H1 (cell line): Measurements from ENCODE around the gene CAPN13. TPM values are rescaled to one million over a fixed set of nuclear protein-coding genes. Genes with fewer than 3 reads are reported as not detected.

ENCODE experiments used
- BCL11A ChIP-seq, 2 experiments: IDR thresholded peaks; one replicate each; pipeline ENCODE4 v1.6.1; 2011; ENCODE audit warnings: low read depth in 2 of 2, low read length in 2 of 2, mild to moderate bottlenecking in 2 of 2
- BRCA1 ChIP-seq: IDR thresholded peaks from 2 replicates; pipeline ENCODE4 v1.6.1; 2012; ENCODE audit warnings: low read depth, low read length, improper control_type of control experiment
- CHD2 ChIP-seq: IDR thresholded peaks from 2 replicates; pipeline ENCODE4 v1.6.1; 2012; ENCODE audit warnings: low read length, improper control_type of control experiment
- CHD7 ChIP-seq: fragments of 300-600 bp; sonication (generic); IDR thresholded peaks from 2 replicates; pipeline ENCODE4 v1.7.1; 2012; ENCODE audit warnings: low read length, moderate library complexity, mild to moderate bottlenecking, inconsistent platforms; ENCODE audit not compliant: insufficient replicate concordance
- E2F6 ChIP-seq: IDR thresholded peaks from 2 replicates; pipeline ENCODE4 v1.6.1; 2012; ENCODE audit warnings: inconsistent platforms
- FOSL1 ChIP-seq: IDR thresholded peaks from 2 replicates; pipeline ENCODE4 v1.6.1; 2011; ENCODE audit warnings: mild to moderate bottlenecking, low read depth, low read length, moderate library complexity; ENCODE audit not compliant: insufficient read depth
- HDAC2 ChIP-seq, 2 experiments: fragments of 300-600 bp in 1 of 2; sonication (generic) in 1 of 2; IDR thresholded peaks; 2 replicates each; pipeline ENCODE4 v1.6.1; 2011 to 2012; ENCODE audit warnings: low read depth in 2 of 2, low read length in 2 of 2, mild to moderate bottlenecking in 2 of 2, moderate library complexity in 2 of 2, borderline replicate concordance in 1 of 2, inconsistent platforms in 1 of 2
- POLR2A ChIP-seq, 2 experiments: IDR thresholded peaks; 1 replicate in 1 of 2; 2 replicates in 1 of 2; pipeline ENCODE4 v1.6.1; 2011; ENCODE audit warnings: low read depth in 2 of 2, low read length in 2 of 2, mild to moderate bottlenecking in 2 of 2; ENCODE audit errors: control extremely low read depth in 1 of 2
- RNF2 ChIP-seq: fragments of 200-900, 300-1000 bp; sonication (generic); IDR thresholded peaks from 2 replicates; pipeline ENCODE4 v1.7.1; 2016; ENCODE audit warnings: borderline replicate concordance, low read depth, mild to moderate bottlenecking, antibody characterized with exemption, low read length; ENCODE audit not compliant: poor library complexity, severe bottlenecking; ENCODE audit errors: missing control alignments
- SP4 ChIP-seq: IDR thresholded peaks from 2 replicates; pipeline ENCODE4 v1.6.1; 2012; ENCODE audit warnings: low read length, inconsistent platforms
- polyA plus RNA-seq, 7 experiments: library from polyadenylated mRNA; depleted of rRNA in 3 of 7; stranded (reverse) in 5 of 7; unstranded in 2 of 7; fragments of >200 nt in 5 of 7; fragments of 200-250 nt in 2 of 7; gene quantifications; 1 replicate in 5 of 7; 2 replicates in 1 of 7; 4 replicates in 1 of 7; pipeline versions ENCODE4 v1.2.1 to v1.2.3, GENCODE V29; 2011 to 2013; ENCODE audit warnings: missing spikeins in 2 of 7, mixed read lengths in 2 of 7
- total RNA-seq: library from RNA; stranded (reverse); fragmentation: NEBNext Ultra II Directional; extraction: Animal tissue kit (Norgen Biotek cat#: 25700); gene quantifications from 2 replicates; pipeline ENCODE4 v1.2.1, GENCODE V29; 2021

The CAPN13 gene
- total and polyA plus RNA-seq, 2 of the 8 experiments (the other 6 are each of a cell fraction or from before 2014, with no cell fraction given) = 2.4 TPM

- TF ChIP-seq E2F6 (no peak), HDAC2 (IDR thresholded peaks at IDR 0.05; ENCODE audit: borderline replicate concordance in 1 of 2, low read depth in 2 of 2, low read length in 2 of 2) (no peak), POLR2A (IDR thresholded peaks at IDR 0.05; ENCODE audit: control extremely low read depth in 1 of 2, low read depth in 2 of 2, low read length in 2 of 2) (no peak), CHD7 (no peak), BRCA1 (no peak), FOSL1 (no peak), RNF2 (no peak), CHD2 (no peak), BCL11A (IDR thresholded peaks at IDR 0.05; ENCODE audit: low read depth in 2 of 2, low read length in 2 of 2) (no peak), SP4 (no peak)
Observed at GRCh38 chr2:30704309-30705020, 102.8 kb downstream of the CAPN13 start (continued).
